ENCODE measurements around the gene TMEM150C. TPM values are rescaled to one million over a fixed set of nuclear protein-coding genes. Genes with fewer than 3 reads are reported as not detected.

TMEM150C gene
- total RNA-seq, 1 experiment from 2014 or later: 1.8 TPM

DNA sequence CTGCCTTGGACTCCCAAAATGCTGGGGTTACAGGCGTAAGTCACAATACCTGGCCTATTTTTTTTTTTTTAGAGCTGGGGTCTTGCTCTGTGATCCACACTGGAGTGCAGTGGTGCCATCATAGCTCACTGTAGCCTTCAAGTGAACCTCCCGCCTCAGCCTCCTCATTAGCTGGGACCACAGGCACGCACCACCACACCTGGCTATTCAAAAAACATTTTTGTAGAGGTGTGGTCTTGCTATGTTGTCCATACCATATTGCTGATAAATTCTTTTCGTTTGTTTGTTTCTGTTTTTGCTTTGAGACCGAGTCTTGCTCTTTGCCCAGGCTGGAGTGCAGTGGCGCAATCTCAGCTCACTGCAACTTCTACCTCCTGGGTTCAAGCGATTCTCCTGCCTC, 109.8 kb downstream of the TMEM150C start:
- no peak overlapping the region for H3K4me3 ChIP-seq (ENCODE audit: low read depth in 2 of 2, low read length in 2 of 2)
- peaks cover 9% of the 10 kb centered on the region; the same call in 1 of the 2 replicates for H3K36me3 ChIP-seq (ENCODE audit: control insufficient read depth, insufficient read depth, low read length)
- ATAC-seq (no peak), DNase-seq (ENCODE audit: low read depth, low spot score) (no peak)
- POLR2A ChIA-PET: no interaction called here
- H3K9me3 ChIP-seq (ENCODE audit: control insufficient read depth, insufficient read depth, low read depth, low read length): no peaks in the 10 kb centered on the region
- BruUV-seq (replicated peaks): no TSS peak
- H3K4me1 ChIP-seq (ENCODE audit: control insufficient read depth, insufficient read depth, low read length): no peaks in the 10 kb centered on the region
- intact Hi-C loops (cut with micrococcal nuclease; ENCODE audit: unreplicated experiment) (no loop called here), in situ Hi-C loops (cut with HindIII; ENCODE audit: low pct_unique_long_range_greater_than_20kb, low sequenced_read_pairs) (no loop called here)
- no peaks in the 10 kb centered on the region for H3K27me3 ChIP-seq (ENCODE audit: control insufficient read depth, insufficient read depth, low read length)
- TF ChIP-seq SIN3A (IDR thresholded peaks at IDR 0.05; ENCODE audit: borderline replicate concordance, insufficient read depth, low read depth, low read length) (no peak), POLR2AphosphoS5 (IDR thresholded peaks at IDR 0.05; ENCODE audit: low read depth, low read length) (no peak), TCF7L2 (IDR thresholded peaks at IDR 0.05; ENCODE audit: low read depth, low read length) (no peak)
- TF ChIP-seq, protein P1, sequence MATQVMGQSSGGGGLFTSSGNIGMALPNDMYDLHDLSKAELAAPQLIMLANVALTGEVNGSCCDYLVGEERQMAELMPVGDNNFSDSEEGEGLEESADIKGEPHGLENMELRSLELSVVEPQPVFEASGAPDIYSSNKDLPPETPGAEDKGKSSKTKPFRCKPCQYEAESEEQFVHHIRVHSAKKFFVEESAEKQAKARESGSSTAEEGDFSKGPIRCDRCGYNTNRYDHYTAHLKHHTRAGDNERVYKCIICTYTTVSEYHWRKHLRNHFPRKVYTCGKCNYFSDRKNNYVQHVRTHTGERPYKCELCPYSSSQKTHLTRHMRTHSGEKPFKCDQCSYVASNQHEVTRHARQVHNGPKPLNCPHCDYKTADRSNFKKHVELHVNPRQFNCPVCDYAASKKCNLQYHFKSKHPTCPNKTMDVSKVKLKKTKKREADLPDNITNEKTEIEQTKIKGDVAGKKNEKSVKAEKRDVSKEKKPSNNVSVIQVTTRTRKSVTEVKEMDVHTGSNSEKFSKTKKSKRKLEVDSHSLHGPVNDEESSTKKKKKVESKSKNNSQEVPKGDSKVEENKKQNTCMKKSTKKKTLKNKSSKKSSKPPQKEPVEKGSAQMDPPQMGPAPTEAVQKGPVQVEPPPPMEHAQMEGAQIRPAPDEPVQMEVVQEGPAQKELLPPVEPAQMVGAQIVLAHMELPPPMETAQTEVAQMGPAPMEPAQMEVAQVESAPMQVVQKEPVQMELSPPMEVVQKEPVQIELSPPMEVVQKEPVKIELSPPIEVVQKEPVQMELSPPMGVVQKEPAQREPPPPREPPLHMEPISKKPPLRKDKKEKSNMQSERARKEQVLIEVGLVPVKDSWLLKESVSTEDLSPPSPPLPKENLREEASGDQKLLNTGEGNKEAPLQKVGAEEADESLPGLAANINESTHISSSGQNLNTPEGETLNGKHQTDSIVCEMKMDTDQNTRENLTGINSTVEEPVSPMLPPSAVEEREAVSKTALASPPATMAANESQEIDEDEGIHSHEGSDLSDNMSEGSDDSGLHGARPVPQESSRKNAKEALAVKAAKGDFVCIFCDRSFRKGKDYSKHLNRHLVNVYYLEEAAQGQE (IDR thresholded peaks at IDR 0.05; ENCODE audit: insufficient read depth in 1 of 2, low read depth in 2 of 2, low read length in 1 of 2): no peak
- TF ChIP-seq, protein P2, sequence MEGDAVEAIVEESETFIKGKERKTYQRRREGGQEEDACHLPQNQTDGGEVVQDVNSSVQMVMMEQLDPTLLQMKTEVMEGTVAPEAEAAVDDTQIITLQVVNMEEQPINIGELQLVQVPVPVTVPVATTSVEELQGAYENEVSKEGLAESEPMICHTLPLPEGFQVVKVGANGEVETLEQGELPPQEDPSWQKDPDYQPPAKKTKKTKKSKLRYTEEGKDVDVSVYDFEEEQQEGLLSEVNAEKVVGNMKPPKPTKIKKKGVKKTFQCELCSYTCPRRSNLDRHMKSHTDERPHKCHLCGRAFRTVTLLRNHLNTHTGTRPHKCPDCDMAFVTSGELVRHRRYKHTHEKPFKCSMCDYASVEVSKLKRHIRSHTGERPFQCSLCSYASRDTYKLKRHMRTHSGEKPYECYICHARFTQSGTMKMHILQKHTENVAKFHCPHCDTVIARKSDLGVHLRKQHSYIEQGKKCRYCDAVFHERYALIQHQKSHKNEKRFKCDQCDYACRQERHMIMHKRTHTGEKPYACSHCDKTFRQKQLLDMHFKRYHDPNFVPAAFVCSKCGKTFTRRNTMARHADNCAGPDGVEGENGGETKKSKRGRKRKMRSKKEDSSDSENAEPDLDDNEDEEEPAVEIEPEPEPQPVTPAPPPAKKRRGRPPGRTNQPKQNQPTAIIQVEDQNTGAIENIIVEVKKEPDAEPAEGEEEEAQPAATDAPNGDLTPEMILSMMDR (IDR thresholded peaks at IDR 0.05): no peak
- CTCF ChIA-PET: no interaction called here
- no peak overlapping the region for H3K27ac ChIP-seq (ENCODE audit: low read length)

DNA sequence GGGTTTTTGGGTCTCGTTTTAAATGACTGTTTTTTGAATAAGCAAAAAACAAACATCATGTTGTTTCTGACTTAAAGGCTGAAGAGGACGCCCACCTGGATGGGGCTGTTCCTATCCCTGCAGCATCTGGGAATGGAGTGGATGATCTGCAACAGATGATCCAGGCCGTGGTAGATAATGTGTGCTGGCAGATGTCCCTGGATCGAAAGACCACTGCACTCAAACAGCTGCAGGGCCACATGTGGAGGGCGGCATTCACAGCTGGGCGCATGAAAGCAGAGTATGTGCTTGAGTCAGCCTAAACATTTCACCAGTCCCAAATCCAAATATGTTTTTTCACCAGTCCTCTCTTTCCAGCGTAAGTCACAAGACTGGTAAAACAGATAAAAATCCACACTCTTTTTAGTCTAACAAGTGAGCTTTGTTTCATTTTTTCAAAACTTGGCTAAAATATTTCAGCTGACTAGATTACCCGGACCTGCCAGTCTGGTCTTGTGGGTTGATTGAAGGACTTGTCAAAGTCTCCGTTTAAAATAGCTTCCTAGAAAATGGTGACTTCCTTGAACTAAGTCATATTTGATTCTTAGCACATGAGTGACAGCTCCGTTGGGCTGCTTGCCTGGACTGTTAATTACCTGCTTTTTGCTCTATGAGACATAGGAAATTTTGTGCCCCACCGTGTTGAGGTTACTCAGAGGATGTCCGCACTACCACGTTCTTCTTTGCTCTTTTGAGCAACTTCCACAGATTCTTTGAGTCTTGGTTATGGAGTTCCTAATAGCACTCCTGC, 110.6 kb downstream of the TMEM150C start:
- Histone ChIP-seq H3K9me3 (ENCODE audit: control insufficient read depth, insufficient read depth, low read depth, low read length) (no peaks in the 10 kb centered on the region), H3K27me3 (ENCODE audit: control insufficient read depth, insufficient read depth, low read length) (no peaks in the 10 kb centered on the region), H3K36me3 (ENCODE audit: control insufficient read depth, insufficient read depth, low read length) (peaks cover 7% of the 10 kb centered on the region; the same call in 1 of the 2 replicates), H3K4me1 (ENCODE audit: control insufficient read depth, insufficient read depth, low read length) (no peaks in the 10 kb centered on the region), H3K27ac (ENCODE audit: low read length) (no peak overlapping the region), H3K4me3 (ENCODE audit: low read depth in 2 of 2, low read length in 2 of 2) (no peak overlapping the region)
- intact Hi-C loops (cut with micrococcal nuclease; ENCODE audit: unreplicated experiment) (no loop called here), in situ Hi-C loops (cut with HindIII; ENCODE audit: low pct_unique_long_range_greater_than_20kb, low sequenced_read_pairs) (no loop called here)
- DNase-seq (ENCODE audit: low read depth, low spot score): no peak
- BruUV-seq (replicated peaks): no TSS peak
- ChIA-PET CTCF (no interaction called here), POLR2A (no interaction called here)
- no peak for ATAC-seq
- TF ChIP-seq, protein P1 (IDR thresholded peaks at IDR 0.05; ENCODE audit: insufficient read depth in 1 of 2, low read depth in 2 of 2, low read length in 1 of 2): no peak
- TF ChIP-seq SIN3A (IDR thresholded peaks at IDR 0.05; ENCODE audit: borderline replicate concordance, insufficient read depth, low read depth, low read length) (no peak), TCF7L2 (IDR thresholded peaks at IDR 0.05; ENCODE audit: low read depth, low read length) (no peak), POLR2AphosphoS5 (IDR thresholded peaks at IDR 0.05; ENCODE audit: low read depth, low read length) (no peak)
- TF ChIP-seq, protein P2 (IDR thresholded peaks at IDR 0.05): no peak
